ENCODE results near the gene ZNF70.
A peak's percentile ranks its signal among the peaks of the same experiment; 100 is the strongest.

ZNF70 gene

GRCh38 chr22:23779083-23779482 lies 28.2 kb upstream of the ZNF70 start:
- no peak for DNase-seq (ENCODE audit: low read depth)

- no peak for DNase-seq (ENCODE audit: low read depth)
Measured at GRCh38 chr22:23778577-23778900, 27.6 kb upstream of the ZNF70 start.

- no peak for DNase-seq (ENCODE audit: low read depth)
Measured at GRCh38 chr22:23777776-23778576, 27.1 kb upstream of the ZNF70 start.

GRCh38 chr22:23775779-23776375 lies 25.0 kb upstream of the ZNF70 start:
- DNase-seq (ENCODE audit: low read depth) = no peak

GRCh38 chr22:23774922-23775436 lies 24.1 kb upstream of the ZNF70 start:
- DNase-seq (ENCODE audit: low read depth) = no peak

GRCh38 chr22:23774114-23774921 lies 23.4 kb upstream of the ZNF70 start:
- DNase-seq (ENCODE audit: low read depth) = no peak

- DNase-seq (ENCODE audit: low read depth) = no peak
Measured at GRCh38 chr22:23773483-23774113, 22.7 kb upstream of the ZNF70 start.

- DNase-seq (ENCODE audit: low read depth) = no peak
Measured at GRCh38 chr22:23772649-23773473, 21.9 kb upstream of the ZNF70 start, which contains the start of gene MMP11. MMP11 (plus strand) TSS chr22:23772849; CDS start chr22:23772871, 22 bp downstream.

GRCh38 chr22:23772315-23772648 lies 21.4 kb upstream of the ZNF70 start:
- no peak for DNase-seq (ENCODE audit: low read depth)

GRCh38 chr22:23769321-23769965 lies 18.5 kb upstream of the ZNF70 start:
- DNase-seq (ENCODE audit: low read depth) = no peak

GRCh38 chr22:23767673-23768548 lies 17.0 kb upstream of the ZNF70 start, which contains the start of gene CHCHD10:
CHCHD10 (minus strand) TSS chr22:23767972; CDS start chr22:23767874, 98 bp downstream.
- peak; percentile 74 for DNase-seq (ENCODE audit: low read depth)

GRCh38 chr22:23767303-23767672 lies 16.4 kb upstream of the ZNF70 start:
- no peak for DNase-seq (ENCODE audit: low read depth)

GRCh38 chr22:23764899-23765881 lies 14.3 kb upstream of the ZNF70 start:
- DNase-seq (ENCODE audit: low read depth) = no peak

GRCh38 chr22:23763954-23764353 lies 13.0 kb upstream of the ZNF70 start:
- DNase-seq (ENCODE audit: low read depth) = no peak

GRCh38 chr22:23763579-23763945 lies 12.7 kb upstream of the ZNF70 start:
- peak; percentile 57 for DNase-seq (ENCODE audit: low read depth)

- DNase-seq (ENCODE audit: low read depth) = no peak
Measured at GRCh38 chr22:23762842-23763578, 12.1 kb upstream of the ZNF70 start, which contains the start of gene C22orf15. C22orf15 (plus strand) TSS chr22:23762990; CDS start chr22:23763307, 317 bp downstream.

GRCh38 chr22:23760056-23760455 lies 9.1 kb upstream of the ZNF70 start:
- no peak for DNase-seq (ENCODE audit: low read depth)

- DNase-seq (ENCODE audit: low read depth) = no peak
Measured at GRCh38 chr22:23759566-23759965, 8.7 kb upstream of the ZNF70 start.

All from activated T-cell treated with anti-CD3 and anti-CD28 coated beads for 24 hours (primary cell).